Activated T-cell treated with anti-CD3 and anti-CD28 coated beads for 1 hour (primary cell): ENCODE data around the gene IGSF21.
"Not testable (repeated sequence)": the region's sequence is repeated elsewhere in the genome, so short reads cannot be mapped to it uniquely, and the experiment has no call there.

ENCODE experiments used
- DNase-seq: peaks from one replicate; pipeline ENCODE4 v3.0.0-alpha.2; 2020; ENCODE audit warnings: low read depth

IGSF21 gene

DNA sequence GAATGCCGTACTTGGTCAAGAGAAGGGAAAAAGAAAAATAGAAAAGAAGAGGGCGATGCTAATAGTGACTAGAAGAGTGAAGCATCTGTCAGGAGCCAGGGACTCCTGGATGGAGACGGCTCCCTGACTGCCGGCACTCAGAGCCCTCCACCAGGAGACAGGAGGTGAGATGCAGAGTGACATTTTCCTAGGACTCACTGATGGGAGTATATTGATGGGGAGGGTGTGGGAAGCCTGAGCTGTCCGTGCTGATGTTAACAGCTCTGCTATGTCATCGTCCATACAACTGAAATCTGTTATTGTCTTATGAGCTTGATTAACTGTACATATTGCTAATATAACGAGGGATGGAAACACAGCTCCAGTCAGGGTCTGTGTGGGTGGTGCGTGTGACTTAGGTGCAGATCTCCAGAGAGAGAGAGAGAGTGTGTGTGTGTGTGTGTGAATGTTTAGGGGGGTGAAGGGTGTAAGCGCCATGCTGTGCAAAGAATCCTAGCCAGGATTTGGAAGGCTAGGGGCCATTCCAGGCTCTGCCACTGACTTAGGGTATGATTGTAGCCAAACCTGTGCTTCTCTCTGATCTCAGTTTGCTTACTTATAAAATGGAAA lies 250.1 kb downstream of the IGSF21 start:
- DNase-seq: no peak

DNA sequence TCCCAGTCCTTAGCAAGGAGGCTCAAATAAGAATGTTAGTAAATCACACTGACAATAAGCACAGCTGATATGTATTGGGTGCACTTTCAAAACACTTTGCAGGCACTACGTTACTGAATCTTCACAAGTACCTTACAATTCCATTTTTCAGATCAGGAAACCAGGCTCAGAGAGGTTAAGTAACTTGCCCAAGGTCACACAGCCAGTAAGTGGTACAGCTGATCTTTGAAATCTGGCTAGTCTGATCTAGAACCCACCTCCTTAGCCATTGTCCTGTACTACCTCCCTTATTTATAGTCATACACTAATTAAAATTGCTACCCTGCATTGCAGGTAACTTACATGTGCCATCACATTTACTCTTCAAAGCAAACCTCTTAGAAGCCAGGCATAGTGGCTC lies 251.0 kb downstream of the IGSF21 start:
- DNase-seq: no peak

DNA sequence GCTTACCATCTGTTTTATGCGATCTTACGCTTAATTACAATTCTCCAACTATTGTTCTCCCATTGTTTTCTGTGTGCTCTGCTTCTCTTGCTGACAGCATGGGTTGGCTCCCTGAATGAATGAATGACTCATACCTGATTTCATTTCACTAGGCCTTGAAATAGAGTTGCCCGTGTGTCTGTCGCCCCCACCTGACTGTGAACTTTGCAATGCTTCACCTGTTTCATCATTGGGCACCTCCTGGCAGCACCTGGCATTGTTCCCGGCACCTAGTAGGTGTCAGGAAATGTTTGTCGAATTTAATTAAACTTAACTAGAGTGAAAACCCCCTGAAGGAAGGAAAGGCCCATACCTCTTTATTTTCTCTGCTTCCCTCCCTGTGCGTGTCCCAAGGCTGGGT lies 252.7 kb downstream of the IGSF21 start:
- DNase-seq: no peak

DNA sequence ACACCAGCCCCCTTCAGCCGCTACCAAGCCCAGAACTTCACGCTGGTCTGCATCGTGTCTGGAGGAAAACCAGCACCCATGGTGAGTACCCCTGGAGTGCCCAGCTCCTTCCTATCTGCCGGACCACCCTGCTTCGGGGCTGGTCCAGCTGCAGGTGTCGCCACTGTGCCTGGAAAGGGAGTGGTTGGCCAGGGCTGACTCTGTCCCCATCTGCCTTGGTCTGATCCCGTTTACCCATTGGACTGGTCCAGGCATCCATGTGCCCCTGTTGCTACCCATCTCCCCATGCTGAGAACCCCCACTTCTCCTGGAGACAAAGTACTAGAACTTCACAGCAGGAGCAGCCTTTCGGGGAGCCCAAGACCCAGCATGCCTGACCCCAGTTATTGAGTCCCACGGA lies 254.6 kb downstream of the IGSF21 start:
- no peak for DNase-seq

DNA sequence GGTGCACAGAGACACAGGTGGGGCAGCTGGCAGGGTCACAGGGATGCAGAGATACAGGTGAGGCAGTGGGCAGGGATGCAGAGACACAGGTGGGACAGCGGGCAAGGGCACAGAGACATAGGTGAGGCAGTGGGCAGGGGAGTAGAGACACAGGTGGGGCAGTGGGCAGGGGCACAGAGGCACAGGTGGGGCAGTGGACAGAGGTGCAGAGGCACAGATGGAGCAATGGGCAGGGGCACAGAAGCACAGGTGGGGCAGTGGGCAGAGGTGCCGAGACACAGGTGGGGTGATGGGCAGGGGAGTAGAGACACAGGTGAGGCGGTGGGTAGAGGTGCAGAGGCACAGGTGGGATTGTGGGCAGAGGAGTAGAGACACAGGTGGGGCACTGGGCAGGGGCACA lies 255.8 kb downstream of the IGSF21 start:
- no peak for DNase-seq

DNA sequence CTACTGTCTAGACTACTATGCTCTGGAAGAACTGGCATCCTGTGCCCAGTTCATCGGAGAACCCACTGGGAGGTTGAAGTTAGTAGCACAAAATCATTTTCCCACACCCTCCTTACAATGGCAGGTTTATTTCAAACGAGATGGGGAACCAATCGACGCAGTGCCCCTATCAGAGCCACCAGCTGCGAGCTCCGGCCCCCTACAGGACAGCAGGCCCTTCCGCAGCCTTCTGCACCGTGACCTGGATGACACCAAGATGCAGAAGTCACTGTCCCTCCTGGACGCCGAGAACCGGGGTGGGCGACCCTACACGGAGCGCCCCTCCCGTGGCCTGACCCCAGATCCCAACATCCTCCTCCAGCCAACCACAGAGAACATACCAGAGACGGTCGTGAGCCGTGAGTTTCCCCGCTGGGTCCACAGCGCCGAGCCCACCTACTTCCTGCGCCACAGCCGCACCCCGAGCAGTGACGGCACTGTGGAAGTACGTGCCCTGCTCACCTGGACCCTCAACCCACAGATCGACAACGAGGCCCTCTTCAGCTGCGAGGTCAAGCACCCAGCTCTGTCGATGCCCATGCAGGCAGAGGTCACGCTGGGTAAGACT lies 257.6 kb downstream of the IGSF21 start:
- DNase-seq: no peak

DNA sequence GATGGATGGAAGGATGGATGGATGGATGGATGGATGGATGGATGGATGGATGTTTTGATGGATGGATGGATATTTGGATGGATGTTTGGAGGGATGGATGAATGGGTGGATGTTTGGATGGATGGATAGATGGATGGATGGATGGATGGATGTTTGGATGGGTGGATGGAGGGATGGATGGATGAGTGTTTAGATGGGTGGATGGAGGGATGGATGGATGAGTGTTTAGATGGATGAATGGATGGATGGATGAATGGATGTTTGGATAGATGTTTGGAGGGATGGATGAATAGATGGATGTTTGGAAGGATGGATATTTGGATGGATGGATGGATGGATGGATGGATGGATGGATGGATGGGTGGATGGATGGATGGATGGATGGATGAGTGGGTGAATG lies 264.9 kb downstream of the IGSF21 start:
- not testable (repeated sequence) for DNase-seq

DNA sequence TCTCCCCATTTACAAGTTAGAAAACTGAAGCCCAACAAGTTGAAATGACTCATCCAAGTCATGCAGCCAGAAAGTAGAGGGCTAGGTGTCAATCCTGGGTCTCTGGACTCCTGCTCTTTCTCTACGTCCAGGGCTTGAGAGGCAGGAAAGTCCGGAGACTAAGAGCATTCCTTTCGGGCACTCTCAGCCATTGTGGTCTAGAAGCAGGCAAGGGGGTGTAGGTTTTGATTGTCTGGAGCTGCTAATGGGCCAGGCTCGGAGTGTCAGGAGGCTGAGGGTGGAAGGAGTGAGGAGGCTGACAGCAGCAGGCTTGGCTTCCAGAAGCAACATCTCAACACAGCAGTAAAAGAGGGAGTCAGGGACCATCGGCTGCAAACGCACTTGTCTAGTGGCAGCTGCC lies 265.6 kb downstream of the IGSF21 start:
- DNase-seq: no peak

DNA sequence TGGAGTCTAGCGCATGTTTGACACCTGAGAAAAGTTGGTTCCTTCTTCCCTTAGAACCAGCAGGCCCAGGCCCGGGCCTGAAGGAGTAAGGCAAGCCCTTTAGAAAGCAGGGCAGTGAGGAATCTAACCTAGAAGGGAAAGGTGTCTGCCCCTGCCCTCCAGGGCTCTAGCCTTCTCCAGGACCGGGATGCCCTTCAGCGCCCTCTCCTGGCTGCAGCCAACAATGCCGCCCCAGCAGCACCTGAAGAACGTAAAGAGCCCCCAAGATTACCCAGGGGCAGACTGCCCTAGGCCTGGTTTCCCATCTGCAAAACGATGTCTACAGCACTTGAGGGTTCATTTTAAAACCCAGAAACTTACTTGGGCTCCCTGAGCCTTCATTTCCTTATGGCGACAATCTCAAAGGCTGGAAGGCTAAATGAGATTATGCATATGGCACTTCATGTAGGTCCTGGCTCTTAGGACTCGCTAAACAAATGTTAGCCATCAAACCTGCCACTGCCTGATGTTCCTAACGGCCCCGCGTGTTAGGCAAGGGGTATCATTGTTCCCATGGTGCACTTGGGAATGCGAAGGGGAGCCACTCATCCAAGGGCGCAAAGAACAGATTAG lies 266.4 kb downstream of the IGSF21 start:
- DNase-seq: no peak

DNA sequence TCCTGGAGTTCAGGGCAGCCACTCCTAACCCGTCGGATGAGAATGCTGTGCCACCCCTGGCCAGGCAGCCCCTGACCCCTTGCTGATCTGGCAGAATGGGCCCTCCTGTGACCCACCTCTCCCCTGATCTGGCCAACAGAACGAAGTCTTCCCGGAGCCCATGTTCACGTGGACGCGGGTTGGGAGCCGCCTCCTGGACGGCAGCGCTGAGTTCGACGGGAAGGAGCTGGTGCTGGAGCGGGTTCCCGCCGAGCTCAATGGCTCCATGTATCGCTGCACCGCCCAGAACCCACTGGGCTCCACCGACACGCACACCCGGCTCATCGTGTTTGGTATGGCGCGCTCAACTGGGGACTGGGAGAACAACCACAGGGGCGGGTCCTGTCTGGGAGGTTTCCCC lies 269.1 kb downstream of the IGSF21 start:
- no peak for DNase-seq

DNA sequence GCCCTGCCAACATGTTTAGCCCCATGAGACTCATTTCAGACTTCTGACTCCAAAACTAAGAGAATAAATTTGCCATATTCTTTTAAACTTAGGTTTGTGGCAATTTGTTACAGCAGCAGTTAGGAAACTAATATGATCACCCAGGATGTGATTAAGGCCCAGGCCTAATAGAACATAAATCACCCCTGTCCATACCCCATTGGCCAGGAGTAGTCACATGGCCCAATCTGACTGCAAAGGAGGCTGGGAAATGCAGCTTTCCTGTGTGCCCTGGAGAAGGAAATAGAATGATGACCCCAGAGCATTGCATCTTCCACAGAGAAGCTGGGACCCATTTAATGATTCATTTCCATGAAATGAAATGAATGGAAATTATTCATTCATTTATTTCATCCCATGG lies 272.7 kb downstream of the IGSF21 start:
- no peak for DNase-seq

DNA sequence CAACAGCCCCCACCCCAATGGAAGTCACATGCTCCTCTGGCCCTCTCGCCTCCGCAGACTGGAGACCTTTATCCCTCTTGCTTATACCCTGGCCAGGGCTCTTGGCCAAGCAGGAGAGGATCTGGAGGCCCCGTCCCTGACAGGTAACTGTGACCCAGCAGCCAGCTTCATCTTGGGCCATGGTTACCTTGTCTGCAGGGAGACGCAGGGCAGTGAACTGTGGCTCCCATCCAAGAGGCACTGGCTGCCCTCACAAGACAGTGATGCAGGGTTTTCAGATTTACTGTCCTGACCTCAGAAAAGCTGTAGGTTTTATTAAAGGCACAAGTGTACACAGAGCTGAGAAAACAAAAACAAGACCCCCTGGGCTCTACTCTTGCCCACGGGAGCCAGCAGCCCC lies 276.5 kb downstream of the IGSF21 start:
- DNase-seq: no peak

DNA sequence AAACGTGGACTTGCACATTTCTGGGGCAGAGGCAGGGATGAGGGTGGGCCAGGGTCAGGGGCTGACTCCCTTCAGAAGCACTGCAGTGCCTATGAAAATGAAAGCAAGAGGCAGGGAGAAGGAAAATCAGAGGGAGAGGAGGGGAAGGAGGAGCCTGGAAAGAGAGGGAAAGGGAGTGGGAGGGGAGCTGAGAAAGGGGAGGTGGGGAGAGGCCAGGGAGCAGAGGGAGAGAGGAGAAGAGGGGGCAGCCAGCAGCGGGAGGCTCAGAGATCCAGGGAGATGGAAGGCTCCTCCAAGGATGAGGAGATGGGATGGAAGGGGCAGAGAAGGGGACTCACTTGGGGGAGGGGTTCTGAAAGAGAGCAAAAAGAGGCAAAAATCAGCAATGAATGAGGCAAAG lies 276.9 kb downstream of the IGSF21 start:
- no peak for DNase-seq

DNA sequence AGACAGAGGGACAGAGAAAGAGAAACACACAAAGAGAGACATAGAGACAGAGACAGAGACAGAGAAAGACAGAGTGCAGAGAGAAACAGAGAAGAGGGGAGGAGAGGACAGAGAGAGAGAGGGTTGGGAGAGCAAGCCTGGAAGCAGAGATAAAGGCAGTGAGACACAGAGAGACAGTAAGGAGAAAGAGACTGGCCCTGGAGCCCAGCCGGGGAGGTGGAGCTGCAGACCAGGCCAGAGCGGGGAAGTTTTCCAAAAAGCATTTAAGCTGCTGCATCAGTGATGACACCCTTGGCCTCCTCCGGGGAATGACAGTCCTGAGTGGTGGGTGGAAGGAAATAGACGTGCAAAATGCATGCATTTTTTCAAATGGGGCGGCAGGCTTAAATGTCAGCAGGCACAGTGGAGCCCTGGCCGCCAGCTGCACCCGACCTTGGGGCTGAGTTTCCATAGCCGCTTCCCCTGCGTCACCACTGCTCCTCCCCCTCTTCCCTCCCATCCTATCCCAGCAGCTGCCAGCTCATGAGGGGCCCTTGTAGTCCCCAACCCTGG lies 277.7 kb downstream of the IGSF21 start:
- DNase-seq: no peak

DNA sequence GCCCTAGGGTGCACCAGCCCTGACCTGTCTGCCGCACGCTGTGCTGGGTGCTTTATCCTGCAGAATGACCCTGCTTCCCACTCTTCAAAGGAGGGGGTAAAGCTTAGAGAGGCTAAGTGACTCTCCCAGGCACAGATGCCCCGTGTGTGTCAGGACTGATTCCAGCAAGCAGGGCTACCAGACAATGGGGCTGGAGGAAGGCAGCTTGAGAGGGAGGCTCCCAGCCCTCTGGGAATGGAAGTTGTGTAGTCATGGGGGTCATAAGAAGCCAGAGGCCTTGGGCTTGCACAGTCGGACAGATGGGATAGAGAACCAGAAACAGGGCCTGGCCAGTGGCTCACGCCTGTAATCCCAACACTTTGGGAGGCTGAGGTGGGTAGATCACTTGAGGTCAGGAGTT lies 279.0 kb downstream of the IGSF21 start:
- DNase-seq: no peak

DNA sequence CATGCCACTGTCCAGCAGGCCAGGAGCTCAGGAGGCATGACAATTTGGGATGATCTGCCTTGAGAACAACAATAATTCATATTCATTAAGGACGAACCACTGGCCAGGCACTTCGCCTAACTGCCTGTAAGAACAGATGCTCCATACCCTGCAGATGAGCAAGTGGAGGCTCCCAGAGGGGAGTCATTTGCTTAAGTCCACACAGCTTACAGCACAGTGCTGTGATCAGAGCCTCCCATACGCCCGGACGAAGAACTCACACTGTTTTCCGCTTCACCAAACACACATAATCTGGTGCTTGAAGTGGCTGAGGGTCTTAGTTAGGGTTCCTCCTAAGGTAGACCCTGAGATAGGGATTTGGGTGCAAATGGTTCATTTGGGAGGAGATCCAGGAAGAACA lies 279.7 kb downstream of the IGSF21 start:
- DNase-seq: no peak

DNA sequence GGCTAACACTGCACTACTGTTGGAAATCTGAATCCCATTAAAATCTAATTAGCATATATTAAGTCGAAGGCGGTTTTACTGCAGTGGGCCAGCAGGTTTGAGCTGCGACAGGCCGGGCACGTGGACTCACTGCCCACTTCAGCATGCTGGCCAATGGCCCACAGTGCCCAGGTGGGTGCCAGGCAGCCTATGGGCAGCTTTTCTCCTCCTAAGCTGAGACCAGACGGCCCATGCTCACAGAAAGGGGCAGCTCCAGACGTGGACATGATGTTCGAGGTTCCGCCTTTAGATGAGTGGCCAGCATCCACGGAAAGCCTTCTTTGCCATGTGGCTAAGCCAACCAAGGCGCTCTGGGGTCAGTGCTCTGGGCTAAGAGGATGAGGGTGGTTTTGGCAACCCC lies 283.4 kb downstream of the IGSF21 start:
- DNase-seq: no peak

DNA sequence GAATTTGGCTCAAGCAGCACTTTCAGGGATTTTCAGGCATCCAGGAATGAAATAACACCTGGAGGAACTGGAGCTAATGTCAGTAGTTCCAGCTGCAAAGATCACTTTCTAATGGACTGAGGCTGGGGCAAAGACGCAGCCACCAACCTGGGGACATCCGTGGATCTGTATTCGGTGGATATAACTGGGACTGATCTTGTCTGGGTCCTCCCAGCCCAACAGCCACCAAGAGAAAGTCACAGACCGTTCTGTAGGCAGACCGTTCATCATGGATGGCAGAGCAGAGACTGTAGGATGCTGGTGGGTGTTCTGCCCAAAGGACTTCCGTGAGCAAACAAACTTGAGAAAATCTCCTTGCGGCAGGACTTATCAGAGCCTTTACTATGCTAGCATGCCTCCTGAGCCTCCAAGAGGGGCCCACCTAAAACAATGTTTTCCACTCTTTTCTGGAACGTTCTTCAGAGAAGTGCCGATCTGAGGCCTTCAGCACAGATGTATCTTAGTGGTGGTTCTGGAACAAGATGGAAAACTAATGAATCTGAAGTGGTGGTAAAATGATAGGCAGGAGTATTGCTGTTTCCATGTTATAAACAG lies 287.1 kb downstream of the IGSF21 start:
- DNase-seq: no peak

DNA sequence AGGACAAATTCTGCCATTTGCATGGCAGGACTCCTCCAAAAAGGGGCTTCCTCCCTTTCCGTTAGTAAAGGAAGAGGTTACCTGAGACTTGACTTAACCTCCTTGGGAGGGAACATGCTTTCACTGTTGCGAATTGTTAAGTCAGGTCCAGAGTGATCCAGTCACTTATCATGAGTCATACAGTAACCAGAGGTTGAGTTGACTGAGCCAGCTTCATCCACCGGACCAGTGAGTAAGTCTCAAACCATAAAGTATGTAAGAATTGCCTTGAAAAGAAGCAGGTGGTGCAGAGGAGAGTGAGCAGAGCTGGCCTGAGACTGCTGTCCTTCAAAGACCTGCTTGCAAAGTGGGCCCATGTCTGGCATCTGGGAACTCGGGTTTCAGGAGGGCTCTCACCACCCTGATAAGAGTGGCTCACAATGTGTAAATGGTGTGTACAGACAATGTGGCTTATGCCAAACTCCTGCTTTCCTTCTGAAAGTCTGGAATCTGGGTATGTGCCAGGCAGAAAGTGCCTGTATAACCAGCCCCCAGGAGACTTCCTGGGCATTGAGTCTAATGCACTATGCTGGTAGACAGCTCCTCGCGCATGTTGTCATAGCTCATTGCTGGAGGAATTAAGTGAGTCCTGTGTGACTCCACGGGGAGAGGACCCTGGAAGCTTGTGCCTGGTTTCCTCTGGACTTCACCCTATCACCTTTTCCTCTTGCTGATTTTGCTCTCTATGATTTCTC lies 288.8 kb downstream of the IGSF21 start:
- no peak for DNase-seq

DNA sequence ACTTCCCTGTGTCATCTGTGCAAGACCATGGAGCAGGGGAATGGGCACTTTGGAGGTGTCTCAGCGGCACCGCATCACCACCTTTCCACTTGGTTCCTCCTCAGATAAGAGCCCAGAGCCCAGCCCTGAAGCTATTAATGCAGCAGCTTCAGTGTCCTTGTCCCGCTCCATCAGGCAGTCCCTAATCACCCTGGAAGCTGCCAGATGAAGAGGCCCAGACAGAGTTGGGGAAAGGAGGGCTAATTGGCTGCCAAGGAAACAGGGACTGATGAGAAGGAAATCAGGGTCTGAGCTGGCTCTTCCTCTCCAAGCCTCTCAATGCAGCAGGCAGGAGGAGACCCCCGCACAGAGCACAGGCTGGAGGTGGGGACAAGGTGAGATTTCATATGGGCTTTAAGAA lies 290.0 kb downstream of the IGSF21 start:
- DNase-seq: no peak

DNA sequence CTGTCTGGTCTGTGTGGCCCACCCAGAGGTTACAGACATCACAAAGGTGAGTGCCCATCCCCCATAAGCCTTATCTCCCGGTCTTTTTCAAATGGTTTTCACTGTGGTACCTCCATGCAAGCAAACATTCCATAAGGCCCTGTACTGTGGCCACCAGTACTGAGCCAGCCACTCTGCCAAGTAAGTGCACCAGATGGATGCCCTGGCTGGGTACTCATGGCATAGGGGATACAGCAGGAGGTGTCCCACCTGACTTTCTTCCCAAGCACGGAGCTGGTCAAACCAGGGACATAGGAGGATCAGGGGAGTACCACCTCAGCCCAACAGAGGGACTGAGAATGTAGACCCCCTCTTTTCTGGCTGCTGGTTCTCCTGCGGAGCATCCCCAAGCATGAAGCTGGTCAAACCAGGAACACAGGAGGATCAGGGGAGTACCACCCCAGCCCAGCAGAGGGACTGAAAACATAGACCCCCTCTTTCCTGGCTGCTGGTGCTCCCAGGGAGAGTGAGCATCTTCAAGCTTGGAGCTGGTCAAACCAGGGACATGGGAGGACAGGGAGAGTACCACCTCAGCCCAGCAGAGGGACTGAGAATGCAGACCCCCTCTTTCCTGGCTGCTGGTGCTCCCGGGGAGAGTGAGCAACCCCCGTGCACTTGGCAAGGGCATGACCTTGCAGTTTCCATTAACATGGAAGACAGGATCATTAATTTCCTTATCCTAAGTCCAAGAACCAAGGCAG lies 291.4 kb downstream of the IGSF21 start:
- DNase-seq: no peak
